ENCODE data around the gene BCL7B. TPM values are rescaled to one million over a fixed set of nuclear protein-coding genes. Genes with fewer than 3 reads are reported as not detected.
"Not testable (repeated sequence)": the region's sequence is repeated elsewhere in the genome, so short reads cannot be mapped to it uniquely, and the experiment has no call there.

Gene BCL7B
- total RNA-seq, 1 donor from 2014 or later: 21.9 TPM

DNA sequence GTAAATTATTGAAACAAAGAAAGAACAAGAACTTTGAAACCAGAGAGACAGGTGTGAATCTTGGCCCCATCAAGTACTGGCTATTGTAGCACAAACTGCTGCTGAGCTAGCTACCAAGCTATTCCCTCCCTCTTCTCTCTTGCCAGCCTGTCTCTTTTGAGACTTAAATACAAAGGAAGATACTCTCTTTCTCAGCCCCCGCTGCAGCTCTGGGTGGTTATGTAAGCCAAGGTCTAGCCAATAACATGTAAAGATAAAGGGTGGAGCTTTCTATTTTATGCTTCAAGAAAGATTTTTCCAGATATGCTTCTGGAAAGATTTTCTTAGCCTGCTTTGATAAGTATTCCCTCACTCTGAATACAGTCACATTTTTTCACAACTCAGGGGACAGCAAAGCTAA is 52.6 kb downstream of the BCL7B start:
- DNase-seq (ENCODE audit: low spot score) (no peak), ATAC-seq (no peak)

DNA sequence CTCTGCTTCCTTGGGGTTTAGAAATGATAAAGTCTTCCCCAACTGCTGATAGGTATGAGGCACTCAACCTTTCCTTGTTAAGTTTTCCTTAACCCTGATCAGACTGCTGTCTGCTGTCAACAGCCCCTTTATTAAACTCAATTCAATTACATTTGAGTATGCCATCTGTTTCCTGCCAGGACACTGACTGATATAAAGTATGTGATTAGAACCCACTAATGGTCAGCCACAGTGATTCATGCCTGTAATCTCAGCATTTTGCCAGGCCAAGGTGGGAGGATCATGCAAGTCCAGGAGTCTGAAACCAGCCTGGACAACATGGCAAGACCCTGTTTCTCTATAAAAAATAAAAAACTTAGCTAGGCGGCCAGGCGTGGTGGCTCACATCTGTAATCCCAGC is 53.5 kb downstream of the BCL7B start:
- ATAC-seq: no peak
- DNase-seq (ENCODE audit: low spot score): no peak

- ATAC-seq (no peak), DNase-seq (ENCODE audit: low spot score) (no peak)
Measured at GRCh38 chr7:73503229-73503628, 54.3 kb downstream of the BCL7B start.

- peak; percentile 96 for ATAC-seq
- DNase-seq (ENCODE audit: low spot score): peak; percentile 63
Measured at GRCh38 chr7:73496626-73497025, 60.9 kb downstream of the BCL7B start.

GRCh38 chr7:73495507-73495906 is 62.0 kb downstream of the BCL7B start:
- not testable (repeated sequence) for DNase-seq (ENCODE audit: low spot score); ATAC-seq

DNA sequence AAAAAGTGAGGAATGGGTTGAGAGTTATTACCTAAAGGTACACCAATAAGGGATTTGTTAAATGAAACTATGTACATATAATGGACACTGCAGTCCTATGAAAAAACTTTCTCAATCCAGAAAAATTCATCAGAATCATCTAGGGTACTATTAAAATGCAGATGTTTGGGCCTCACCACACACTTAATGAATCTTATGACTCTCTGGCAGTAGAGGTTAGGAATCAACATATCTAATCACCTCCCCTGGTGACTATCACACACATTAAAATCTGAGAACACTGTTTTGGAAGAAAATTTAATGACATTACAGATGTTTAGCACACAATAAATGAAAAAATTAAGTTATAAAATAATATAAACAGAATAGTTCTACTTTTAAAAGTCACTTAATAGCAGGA is 67.5 kb downstream of the BCL7B start:
- no peak for DNase-seq (ENCODE audit: low spot score)
- ATAC-seq: no peak

DNA sequence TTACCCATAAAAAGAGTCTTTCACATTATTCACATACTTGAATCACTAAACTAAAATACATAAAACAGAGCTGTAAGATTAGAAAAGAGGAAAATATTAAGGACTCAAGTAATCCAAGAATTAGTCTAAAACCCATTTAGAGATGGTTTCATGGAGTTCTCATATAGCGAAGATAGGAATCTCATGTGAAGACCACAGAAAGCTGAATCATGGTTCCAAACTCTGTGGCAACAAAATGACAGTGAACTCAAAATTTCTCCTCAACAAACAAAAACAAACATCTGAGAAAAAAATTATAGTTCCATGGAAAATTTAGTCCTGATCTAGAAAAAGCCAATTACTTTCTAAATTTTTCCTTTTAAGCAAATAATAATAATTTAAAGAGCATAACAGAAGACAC is 70.0 kb downstream of the BCL7B start:
- ATAC-seq (no peak), DNase-seq (ENCODE audit: low spot score) (no peak)

Other genes with a start within 250 kb of the BCL7B start
- gene NSUN5, start 248.9 kb downstream of the BCL7B start, total RNA-seq: 8.5 TPM
- not detected for gene TRIM50, start 229.6 kb downstream of the BCL7B start, total RNA-seq
- not detected for gene FKBP6, start 229.5 kb downstream of the BCL7B start, total RNA-seq
- 0.08 TPM for gene FZD9, start 123.9 kb downstream of the BCL7B start, total RNA-seq
- gene BAZ1B, start 35.4 kb downstream of the BCL7B start, total RNA-seq: 21.5 TPM
- 16.1 TPM for gene TBL2, start 20.9 kb upstream of the BCL7B start, total RNA-seq
- 457 TPM for gene MLXIPL, start 66.8 kb upstream of the BCL7B start, total RNA-seq
- 2.6 TPM for gene VPS37D, start 110.1 kb upstream of the BCL7B start, total RNA-seq
- 10.0 TPM for gene DNAJC30, start 125.8 kb upstream of the BCL7B start, total RNA-seq
- 28.2 TPM for gene BUD23, start 125.9 kb upstream of the BCL7B start, total RNA-seq
- 2.9 TPM for gene STX1A, start 162.0 kb upstream of the BCL7B start, total RNA-seq
- 6.9 TPM for gene ABHD11, start 181.1 kb upstream of the BCL7B start, total RNA-seq
- 28.9 TPM for gene CLDN3, start 212.6 kb upstream of the BCL7B start, total RNA-seq

Data from left lobe of liver (tissue), 2 donors.